HG03039 (cell line): ENCODE data around the gene ROR1.
"Not testable (repeated sequence)": the region's sequence is repeated elsewhere in the genome, so short reads cannot be mapped to it uniquely, and the experiment has no call there.

ENCODE experiments used
- ATAC-seq: cut with Tn5 transposase; IDR thresholded peaks from one replicate; pipeline ENCODE4 v1.9.1; 2021; ENCODE audit warnings: mild to moderate bottlenecking, moderate library complexity; ENCODE audit not compliant: unreplicated experiment

ROR1 gene

GRCh38 chr1:63821091-63822005 is 47.5 kb downstream of the ROR1 start:
- ATAC-seq, result no peak

- no peak for ATAC-seq
Observed at GRCh38 chr1:63822540-63822939, 48.7 kb downstream of the ROR1 start.

- ATAC-seq, result no peak
Observed at GRCh38 chr1:63824451-63824850, 50.6 kb downstream of the ROR1 start.

GRCh38 chr1:63825111-63825510 is 51.3 kb downstream of the ROR1 start:
- ATAC-seq, result no peak

- not testable (repeated sequence) for ATAC-seq
Observed at GRCh38 chr1:63826246-63826861, 52.5 kb downstream of the ROR1 start.

GRCh38 chr1:63827411-63828321 is 53.8 kb downstream of the ROR1 start:
- no peak for ATAC-seq

- ATAC-seq, result no peak
Observed at GRCh38 chr1:63828322-63829044, 54.7 kb downstream of the ROR1 start.

GRCh38 chr1:63829349-63830327 is 55.8 kb downstream of the ROR1 start:
- no peak for ATAC-seq

GRCh38 chr1:63831409-63831808 is 57.6 kb downstream of the ROR1 start:
- no peak for ATAC-seq

- no peak for ATAC-seq
Observed at GRCh38 chr1:63833363-63834119, 59.7 kb downstream of the ROR1 start.

- no peak for ATAC-seq
Observed at GRCh38 chr1:63835128-63835527, 61.3 kb downstream of the ROR1 start.

- ATAC-seq, result no peak
Observed at GRCh38 chr1:63836374-63836773, 62.6 kb downstream of the ROR1 start.

- ATAC-seq, result no peak
Observed at GRCh38 chr1:63836830-63837229, 63.0 kb downstream of the ROR1 start.

- no peak for ATAC-seq
Observed at GRCh38 chr1:63843010-63843409, 69.2 kb downstream of the ROR1 start.

GRCh38 chr1:63843884-63844283 is 70.1 kb downstream of the ROR1 start:
- ATAC-seq, result no peak

GRCh38 chr1:63845346-63845745 is 71.5 kb downstream of the ROR1 start:
- no peak for ATAC-seq

GRCh38 chr1:63847308-63847910 is 73.6 kb downstream of the ROR1 start:
- ATAC-seq, result no peak

- ATAC-seq, result no peak
Observed at GRCh38 chr1:63848733-63849132, 74.9 kb downstream of the ROR1 start.
